Measurements from ENCODE around the gene CAPN8. TPM values are rescaled to one million over a fixed set of nuclear protein-coding genes. Genes with fewer than 3 reads are reported as not detected.

The CAPN8 gene
- total and polyA plus RNA-seq, 2 donors, result 0.38 to 2.6 TPM

DNA sequence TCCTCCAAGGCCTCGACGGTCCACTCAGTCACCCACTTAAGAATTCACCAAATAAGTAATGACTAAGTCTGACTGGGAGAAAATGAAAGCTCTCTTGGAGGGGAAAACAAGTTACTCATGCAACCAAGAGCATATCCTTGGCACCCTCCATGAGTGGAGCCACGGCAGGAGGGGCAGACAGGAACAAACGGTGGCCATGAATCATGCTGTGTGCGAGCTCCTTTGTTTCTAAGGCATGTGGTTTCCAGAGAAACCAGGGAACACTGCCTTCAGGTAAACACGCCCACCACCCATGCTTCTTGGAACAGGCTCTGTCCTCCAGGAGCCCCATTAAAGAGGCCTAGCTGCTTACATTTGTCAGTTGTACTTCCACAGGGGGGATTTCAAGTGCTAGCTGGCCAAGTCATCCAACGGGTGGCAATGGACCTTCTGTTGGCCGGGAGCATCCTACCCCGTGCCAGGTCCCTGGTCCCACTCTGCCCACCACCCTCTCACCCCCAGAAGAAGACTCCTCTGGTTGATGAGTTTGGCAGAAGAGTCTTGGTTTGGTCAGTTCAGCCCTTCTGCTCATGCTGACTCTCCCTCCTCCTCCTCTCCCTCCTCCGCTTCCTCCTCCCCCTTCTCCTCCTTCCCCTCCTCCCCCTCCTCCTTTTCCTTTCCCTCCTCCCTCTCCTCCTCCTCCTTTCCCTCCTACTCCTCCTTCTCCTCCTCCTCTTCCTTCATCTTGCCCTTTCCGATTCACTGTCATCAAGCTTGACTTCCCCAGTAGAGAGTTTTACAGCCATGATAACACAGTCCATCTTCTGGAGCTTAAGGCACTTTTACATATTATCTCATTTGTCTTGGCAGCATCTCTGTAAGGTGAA is 164.7 kb downstream of the CAPN8 start:
- Histone ChIP-seq H3K9me3 (ENCODE audit: control insufficient read depth in 2 of 2, insufficient read depth in 1 of 2, low read length in 1 of 2) (no peaks in the 10 kb centered on the region), H3K36me3 (ENCODE audit: control insufficient read depth in 2 of 2, insufficient read depth in 2 of 2, low read length in 1 of 2) (no peaks in the 10 kb centered on the region), H3K4me3 (ENCODE audit: low read length in 2 of 2) (no peak overlapping the region), H3K27me3 (ENCODE audit: control insufficient read depth in 2 of 2, insufficient read depth in 1 of 2, low read length in 1 of 2) (no peaks in the 10 kb centered on the region), H3K27ac (ENCODE audit: low read depth in 1 of 2, low read length in 1 of 2) (no peak overlapping the region), H3K4me1 (ENCODE audit: control insufficient read depth in 2 of 2, insufficient read depth in 2 of 2, low read length in 2 of 2) (no peaks in the 10 kb centered on the region)
- DNase-seq (ENCODE audit: low read depth in 6 of 9, low spot score in 9 of 9), result no peak
- WGBS, result 89% methylated on average over 11 of the region's 11 CpGs

DNA sequence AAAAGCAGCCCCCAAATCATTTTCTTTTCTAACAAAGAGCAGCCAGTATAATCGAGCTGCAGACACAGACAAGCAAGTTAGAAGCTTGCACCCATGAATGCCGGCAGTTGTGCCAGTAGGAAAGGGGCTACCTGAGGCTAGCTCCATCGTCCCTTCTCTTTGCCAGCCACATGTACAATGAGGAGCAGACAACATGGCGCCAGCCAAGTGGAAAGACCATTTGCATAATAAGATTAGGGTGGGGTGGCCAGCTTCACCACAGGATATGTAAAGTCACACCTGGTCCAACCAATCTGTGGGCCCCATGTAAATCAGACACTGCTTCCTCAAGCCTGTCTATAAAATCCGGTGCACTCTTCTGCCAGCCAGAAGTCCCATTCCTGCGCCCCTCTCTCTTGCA is 168.6 kb downstream of the CAPN8 start:
- no peaks in the 10 kb centered on the region for H3K4me1 ChIP-seq (ENCODE audit: control insufficient read depth in 2 of 2, insufficient read depth in 2 of 2, low read length in 2 of 2)
- H3K4me3 ChIP-seq (ENCODE audit: low read length in 2 of 2), result no peak overlapping the region
- H3K27me3 ChIP-seq (ENCODE audit: control insufficient read depth in 2 of 2, insufficient read depth in 1 of 2, low read length in 1 of 2), result no peaks in the 10 kb centered on the region
- H3K27ac ChIP-seq (ENCODE audit: low read depth in 1 of 2, low read length in 1 of 2), result no peak overlapping the region
- no peak for DNase-seq (ENCODE audit: low read depth in 6 of 9, low spot score in 9 of 9)
- H3K9me3 ChIP-seq (ENCODE audit: control insufficient read depth in 2 of 2, insufficient read depth in 1 of 2, low read length in 1 of 2), result no peaks in the 10 kb centered on the region
- H3K36me3 ChIP-seq (ENCODE audit: control insufficient read depth in 2 of 2, insufficient read depth in 2 of 2, low read length in 1 of 2), result no peaks in the 10 kb centered on the region
- WGBS, result 95% methylated on average over 6 of the region's 6 CpGs

DNA sequence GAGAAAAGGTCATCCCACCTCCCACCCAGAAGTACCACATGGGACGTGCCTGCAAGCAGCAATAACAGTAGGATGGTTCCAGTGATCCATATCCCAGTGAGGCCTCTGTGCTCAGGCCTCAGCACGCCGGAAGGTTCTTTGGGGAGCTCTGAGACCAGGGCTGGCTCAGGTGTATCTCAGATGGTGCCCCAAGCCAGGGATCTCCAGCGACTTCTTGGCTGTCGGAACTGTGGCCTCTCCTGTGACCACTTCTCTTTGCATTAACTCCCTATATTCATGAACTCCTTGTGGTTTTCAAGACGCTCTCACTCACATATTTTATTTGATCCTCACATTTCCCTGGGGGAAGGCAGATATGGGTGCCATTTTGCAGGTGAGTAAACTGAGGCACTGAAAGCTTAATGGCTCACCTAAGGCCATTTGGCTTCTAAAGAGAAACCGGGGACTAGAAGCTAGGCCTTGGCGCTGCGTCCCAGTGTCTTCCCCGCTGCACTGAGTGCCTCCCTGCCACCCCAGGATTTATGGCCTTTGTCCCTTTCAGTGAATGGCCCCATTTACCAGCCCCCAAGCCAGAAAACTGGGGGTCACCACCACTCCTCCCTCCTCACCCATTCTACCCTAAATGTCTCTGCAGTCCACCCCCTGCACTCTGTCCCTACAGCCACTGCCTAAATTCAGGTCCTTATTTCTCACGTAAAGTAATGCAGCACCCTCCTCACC is 170.4 kb downstream of the CAPN8 start:
- WGBS, result 93% methylated on average over 11 of the region's 11 CpGs
- Histone ChIP-seq H3K27ac (ENCODE audit: low read depth in 1 of 2, low read length in 1 of 2) (no peak overlapping the region), H3K9me3 (ENCODE audit: control insufficient read depth in 2 of 2, insufficient read depth in 1 of 2, low read length in 1 of 2) (no peaks in the 10 kb centered on the region), H3K4me3 (ENCODE audit: low read length in 2 of 2) (no peak overlapping the region), H3K36me3 (ENCODE audit: control insufficient read depth in 2 of 2, insufficient read depth in 2 of 2, low read length in 1 of 2) (no peaks in the 10 kb centered on the region), H3K4me1 (ENCODE audit: control insufficient read depth in 2 of 2, insufficient read depth in 2 of 2, low read length in 2 of 2) (no peaks in the 10 kb centered on the region), H3K27me3 (ENCODE audit: control insufficient read depth in 2 of 2, insufficient read depth in 1 of 2, low read length in 1 of 2) (no peaks in the 10 kb centered on the region)
- DNase-seq (ENCODE audit: low read depth in 6 of 9, low spot score in 9 of 9), result no peak

DNA sequence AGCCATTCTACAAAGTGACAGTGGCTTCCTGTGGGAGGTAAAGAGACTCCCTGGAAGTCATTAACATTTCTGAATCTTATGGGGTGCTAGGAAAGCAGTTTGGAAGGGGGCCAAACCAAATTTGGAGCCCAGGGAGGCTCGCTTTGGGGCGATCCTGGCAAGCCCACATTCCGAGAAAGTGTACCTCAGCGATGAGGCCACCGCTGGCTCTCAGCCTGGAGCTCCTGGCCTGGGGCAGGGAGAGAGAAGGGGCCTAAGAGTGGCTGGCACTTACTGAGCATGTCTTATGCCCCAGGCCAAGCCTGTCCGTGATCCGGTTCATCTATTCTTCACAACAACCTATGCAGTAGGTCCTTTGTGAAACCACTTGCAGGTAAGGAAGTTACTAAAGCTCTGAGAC is 173.5 kb downstream of the CAPN8 start:
- H3K27ac ChIP-seq (ENCODE audit: low read depth in 1 of 2, low read length in 1 of 2), result no peak overlapping the region
- DNase-seq (ENCODE audit: low read depth in 6 of 9, low spot score in 9 of 9), result no peak
- no peak overlapping the region for H3K4me3 ChIP-seq (ENCODE audit: low read length in 2 of 2)
- H3K9me3 ChIP-seq (ENCODE audit: control insufficient read depth in 2 of 2, insufficient read depth in 1 of 2, low read length in 1 of 2), result no peaks in the 10 kb centered on the region
- H3K36me3 ChIP-seq (ENCODE audit: control insufficient read depth in 2 of 2, insufficient read depth in 2 of 2, low read length in 1 of 2), result no peaks in the 10 kb centered on the region
- WGBS, result 85% methylated on average over 7 of the region's 7 CpGs
- H3K27me3 ChIP-seq (ENCODE audit: control insufficient read depth in 2 of 2, insufficient read depth in 1 of 2, low read length in 1 of 2), result peaks cover 0 to 5% of the 10 kb centered on the region in 2 donors
- no peaks in the 10 kb centered on the region for H3K4me1 ChIP-seq (ENCODE audit: control insufficient read depth in 2 of 2, insufficient read depth in 2 of 2, low read length in 2 of 2)

Other genes starting within 250 kb of the CAPN8 start
- 30.1 TPM for gene CAPN2, start 46.8 kb upstream of the CAPN8 start, total RNA-seq
- 60.5 TPM for gene CAPN2, start 46.8 kb upstream of the CAPN8 start, polyA plus RNA-seq
- gene TP53BP2, start 180.2 kb upstream of the CAPN8 start, total RNA-seq, result 23.3 TPM
- 15.2 TPM for gene TP53BP2, start 180.2 kb upstream of the CAPN8 start, polyA plus RNA-seq